Progenitor cell of endocrine pancreas (in vitro differentiated cells): Measurements from ENCODE around the gene LDLRAP1. TPM values are rescaled to one million over a fixed set of nuclear protein-coding genes. Genes with fewer than 3 reads are reported as not detected.
"Not testable (repeated sequence)": the region's sequence is repeated elsewhere in the genome, so short reads cannot be mapped to it uniquely, and the experiment has no call there.

Source experiments
- DNase-seq: peaks from one replicate; pipeline ENCODE4 v3.0.0; 2021; ENCODE audit warnings: low spot score; ENCODE audit not compliant: unreplicated experiment
- H3K27ac Mint-ChIP-seq: 2 replicates; pipeline ENCODE4 v1.8.0; 2021; ENCODE audit warnings: mild to moderate bottlenecking, moderate library complexity, mixed read lengths
- H3K27me3 Mint-ChIP-seq: 2 replicates; pipeline ENCODE4 v1.8.0; 2021; ENCODE audit warnings: mixed read lengths
- H3K36me3 Mint-ChIP-seq: 2 replicates; pipeline ENCODE4 v1.8.0; 2022; ENCODE audit warnings: mixed read lengths; ENCODE audit not compliant: insufficient read depth
- H3K4me1 Mint-ChIP-seq: 2 replicates; pipeline ENCODE4 v1.8.0; 2021; ENCODE audit warnings: low read depth, mixed read lengths
- H3K4me3 Mint-ChIP-seq: 2 replicates; pipeline ENCODE4 v1.8.0; 2021; ENCODE audit warnings: low read depth, mild to moderate bottlenecking, moderate library complexity, mixed read lengths
- H3K9me3 Mint-ChIP-seq: 2 replicates; pipeline ENCODE4 v1.8.0; 2021; ENCODE audit warnings: low read depth, mixed read lengths
- total RNA-seq: library from RNA; stranded (reverse); gene quantifications from 2 replicates; pipeline ENCODE4 v1.2.1, GENCODE V29; 2021
- TF ChIP-seq, protein P1 (sequence below): fragments of 200-600 bp; sonication (generic); IDR thresholded peaks from one replicate; pipeline ENCODE4 v1.5.0; 2021; ENCODE audit warnings: antibody characterized with exemption, mild to moderate bottlenecking; ENCODE audit not compliant: unreplicated experiment

Gene LDLRAP1
- total RNA-seq, 1 donor from 2014 or later = 12.7 TPM

DNA sequence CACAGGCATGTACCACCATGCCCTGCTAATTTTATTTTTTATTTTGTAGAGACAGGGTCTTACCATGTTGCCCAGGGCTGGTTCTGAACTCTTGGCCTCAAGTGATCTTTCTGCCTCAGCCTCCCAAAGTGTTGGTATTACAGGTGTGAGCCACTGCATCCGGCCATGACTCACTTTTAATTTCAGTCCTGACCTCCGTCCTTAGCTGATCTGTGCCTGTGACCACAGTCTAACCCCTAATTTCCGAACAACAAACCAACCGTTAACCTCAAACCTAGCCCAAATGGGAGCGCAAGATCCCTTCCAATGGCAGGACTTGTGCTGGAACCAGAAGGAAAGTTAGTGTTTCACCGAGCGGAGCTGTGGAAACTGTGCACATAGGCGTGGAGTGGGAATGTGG lies 43.9 kb downstream of the LDLRAP1 start:
- peaks cover 7% of the 10 kb centered on the region for H3K4me1 Mint-ChIP-seq
- no peak overlapping the region for H3K27ac Mint-ChIP-seq
- no peak for DNase-seq
- H3K27me3 Mint-ChIP-seq = peaks cover 7% of the 10 kb centered on the region
- peaks cover 5% of the 10 kb centered on the region for H3K9me3 Mint-ChIP-seq
- peaks cover 3% of the 10 kb centered on the region for H3K36me3 Mint-ChIP-seq
- H3K4me3 Mint-ChIP-seq = no peak overlapping the region
- TF ChIP-seq, protein P1, sequence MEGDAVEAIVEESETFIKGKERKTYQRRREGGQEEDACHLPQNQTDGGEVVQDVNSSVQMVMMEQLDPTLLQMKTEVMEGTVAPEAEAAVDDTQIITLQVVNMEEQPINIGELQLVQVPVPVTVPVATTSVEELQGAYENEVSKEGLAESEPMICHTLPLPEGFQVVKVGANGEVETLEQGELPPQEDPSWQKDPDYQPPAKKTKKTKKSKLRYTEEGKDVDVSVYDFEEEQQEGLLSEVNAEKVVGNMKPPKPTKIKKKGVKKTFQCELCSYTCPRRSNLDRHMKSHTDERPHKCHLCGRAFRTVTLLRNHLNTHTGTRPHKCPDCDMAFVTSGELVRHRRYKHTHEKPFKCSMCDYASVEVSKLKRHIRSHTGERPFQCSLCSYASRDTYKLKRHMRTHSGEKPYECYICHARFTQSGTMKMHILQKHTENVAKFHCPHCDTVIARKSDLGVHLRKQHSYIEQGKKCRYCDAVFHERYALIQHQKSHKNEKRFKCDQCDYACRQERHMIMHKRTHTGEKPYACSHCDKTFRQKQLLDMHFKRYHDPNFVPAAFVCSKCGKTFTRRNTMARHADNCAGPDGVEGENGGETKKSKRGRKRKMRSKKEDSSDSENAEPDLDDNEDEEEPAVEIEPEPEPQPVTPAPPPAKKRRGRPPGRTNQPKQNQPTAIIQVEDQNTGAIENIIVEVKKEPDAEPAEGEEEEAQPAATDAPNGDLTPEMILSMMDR = no peak

DNA sequence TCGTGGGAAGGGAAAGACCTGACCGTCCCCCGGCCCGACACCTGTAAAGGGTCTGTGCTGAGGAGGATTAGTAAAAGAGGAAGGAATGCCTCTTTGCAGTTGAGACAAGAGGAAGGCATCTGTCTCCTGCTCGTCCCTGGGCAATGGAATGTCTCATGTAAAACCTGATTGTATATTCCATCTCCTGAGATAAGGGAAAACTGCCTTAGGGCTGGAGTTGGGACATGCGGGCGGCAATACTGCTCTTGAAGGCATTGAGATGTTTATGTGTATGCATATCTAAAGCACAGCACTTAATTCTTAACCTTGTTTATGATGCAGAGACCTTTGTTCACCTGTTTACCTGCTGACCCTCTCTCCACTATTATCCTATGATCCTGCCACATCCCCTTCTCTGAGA lies 44.8 kb downstream of the LDLRAP1 start:
- not testable (repeated sequence) for H3K27me3 Mint-ChIP-seq, H3K27ac Mint-ChIP-seq, DNase-seq, H3K36me3 Mint-ChIP-seq, H3K4me3 Mint-ChIP-seq, H3K4me1 Mint-ChIP-seq, H3K9me3 Mint-ChIP-seq

DNA sequence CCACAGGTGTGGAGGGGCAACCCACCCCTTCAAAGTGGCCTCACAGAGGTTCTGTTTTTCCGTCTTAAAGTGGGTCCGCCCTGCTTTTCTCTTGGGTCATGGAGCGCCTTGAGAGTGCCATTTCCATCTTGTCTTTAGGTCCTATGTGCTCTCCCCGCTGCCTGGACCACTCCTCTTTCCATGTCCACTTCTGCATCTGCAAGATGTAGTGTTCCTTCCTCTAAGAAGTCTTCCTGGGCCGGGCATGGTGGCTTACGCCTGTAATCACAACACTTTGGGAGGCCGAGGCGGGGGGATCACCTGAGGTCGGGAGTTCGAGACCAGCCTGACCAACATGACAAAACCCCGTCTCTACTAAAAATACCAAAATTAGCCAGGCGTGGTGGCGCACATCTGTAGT lies 45.4 kb downstream of the LDLRAP1 start:
- H3K4me3 Mint-ChIP-seq, H3K36me3 Mint-ChIP-seq, H3K4me1 Mint-ChIP-seq, DNase-seq, H3K9me3 Mint-ChIP-seq, H3K27ac Mint-ChIP-seq: not testable (repeated sequence)
- H3K27me3 Mint-ChIP-seq = peaks cover 12% of the 10 kb centered on the region

DNA sequence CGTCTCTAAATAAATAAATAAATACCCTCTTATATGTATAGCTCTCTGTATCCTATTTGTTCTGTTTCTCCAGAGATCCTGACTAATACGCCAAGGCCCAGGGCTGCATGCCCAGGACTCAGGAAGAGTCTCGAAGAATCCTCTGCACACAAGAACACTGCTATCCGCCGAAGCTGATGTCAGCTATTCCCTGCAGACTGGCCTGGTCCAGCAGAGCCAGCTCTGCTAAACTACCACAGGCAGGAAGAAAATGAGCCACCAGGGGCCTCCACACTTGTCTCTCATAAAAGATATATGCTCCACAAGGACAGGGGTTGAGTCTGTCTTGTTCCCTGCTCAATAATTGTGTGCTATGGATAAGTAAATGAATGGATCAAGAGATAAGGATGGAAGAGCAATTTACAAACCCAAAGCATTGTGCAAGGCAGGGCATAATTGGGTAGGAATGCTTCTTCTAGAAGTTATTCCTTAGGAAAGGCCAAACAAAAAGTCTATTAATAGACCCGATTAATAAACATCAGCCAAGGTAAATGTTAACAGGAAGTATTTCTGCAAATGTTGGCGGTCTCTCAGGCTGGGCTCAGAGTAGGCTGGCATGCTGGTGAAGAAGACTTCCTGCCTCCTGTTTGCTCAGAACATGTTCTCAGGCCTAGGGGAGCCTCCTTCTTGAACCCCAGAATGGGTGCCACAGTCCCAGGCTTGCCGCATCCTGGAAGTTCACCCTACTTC lies 46.9 kb downstream of the LDLRAP1 start:
- Mint-ChIP-seq H3K27me3 (peaks cover 19% of the 10 kb centered on the region), H3K9me3 (no peaks in the 10 kb centered on the region), H3K36me3 (no peaks in the 10 kb centered on the region), H3K4me1 (peaks cover 7% of the 10 kb centered on the region), H3K4me3 (no peak overlapping the region), H3K27ac (no peak overlapping the region)
- no peak for DNase-seq
- TF ChIP-seq, protein P1 = peak; percentile 14

DNA sequence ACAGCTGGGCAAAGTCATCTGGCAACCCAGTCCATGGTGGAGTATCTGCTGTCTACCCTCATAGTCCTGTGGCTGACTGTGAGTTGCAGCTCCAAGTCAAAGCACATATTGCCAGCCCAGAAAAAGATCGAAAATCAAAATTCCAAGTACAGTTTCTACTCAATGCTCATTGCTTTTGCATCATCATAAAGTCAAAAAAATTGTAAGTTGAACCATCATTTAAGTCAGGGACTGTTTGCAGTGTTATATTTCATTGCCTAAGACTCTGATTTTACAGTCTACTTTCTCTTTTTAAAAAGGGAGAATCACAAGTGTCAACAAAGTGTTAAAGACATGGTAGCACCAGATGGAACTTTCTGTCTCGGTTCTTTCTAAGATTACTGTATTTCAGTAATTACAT lies 50.5 kb downstream of the LDLRAP1 start:
- Mint-ChIP-seq H3K27me3 (peaks cover 15% of the 10 kb centered on the region), H3K27ac (no peak overlapping the region), H3K36me3 (no peaks in the 10 kb centered on the region), H3K4me1 (no peaks in the 10 kb centered on the region), H3K4me3 (no peak overlapping the region), H3K9me3 (no peaks in the 10 kb centered on the region)
- DNase-seq = no peak
- TF ChIP-seq, protein P1 = no peak

DNA sequence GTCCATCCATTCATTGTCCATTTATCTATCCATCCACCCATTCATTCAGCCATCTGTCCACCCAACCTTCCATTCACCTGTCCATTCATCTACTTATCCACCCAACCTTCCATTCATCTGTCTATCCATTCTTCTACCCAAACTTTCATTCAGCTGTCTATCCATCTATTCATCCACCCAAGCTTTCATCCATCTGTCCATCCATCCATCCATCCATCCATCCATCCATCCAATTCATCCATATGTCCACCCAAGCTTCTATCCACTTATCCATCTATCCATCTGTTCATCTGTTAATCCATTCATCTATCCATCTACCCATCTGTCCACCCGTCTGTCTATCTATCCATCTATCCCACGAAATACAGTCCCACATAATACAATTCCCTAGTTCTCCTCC lies 51.6 kb downstream of the LDLRAP1 start:
- Mint-ChIP-seq H3K36me3 (no peaks in the 10 kb centered on the region), H3K27ac (no peak overlapping the region), H3K27me3 (peaks cover 16% of the 10 kb centered on the region), H3K4me3 (no peak overlapping the region), H3K9me3 (no peaks in the 10 kb centered on the region), H3K4me1 (no peaks in the 10 kb centered on the region)
- TF ChIP-seq, protein P1 = no peak
- DNase-seq = no peak

DNA sequence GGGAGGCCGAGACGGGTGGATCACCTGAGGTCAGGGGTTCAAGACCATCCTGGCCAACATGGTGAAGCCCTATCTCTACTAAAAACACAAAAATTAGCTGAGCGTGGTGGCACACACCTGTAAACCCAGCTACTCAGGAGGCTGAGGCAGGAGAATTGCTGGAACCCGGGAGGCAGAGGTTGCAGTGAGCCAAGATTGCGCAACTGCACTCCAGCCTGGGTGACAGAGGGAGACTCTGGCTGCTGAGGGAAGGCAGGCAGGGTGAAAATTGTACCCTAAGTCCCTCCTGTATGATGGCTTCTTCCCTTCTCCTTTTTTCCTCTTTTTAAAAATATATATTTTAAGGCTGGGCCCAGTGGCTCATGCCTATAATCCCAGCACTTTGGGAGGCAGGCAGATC lies 53.2 kb downstream of the LDLRAP1 start:
- H3K4me3 Mint-ChIP-seq, H3K27ac Mint-ChIP-seq, H3K36me3 Mint-ChIP-seq, DNase-seq, H3K4me1 Mint-ChIP-seq, H3K9me3 Mint-ChIP-seq: not testable (repeated sequence)
- H3K27me3 Mint-ChIP-seq = peaks cover 16% of the 10 kb centered on the region
